Liver (tissue), 9 donors: ENCODE data around the gene TMEM184C. TPM values are rescaled to one million over a fixed set of nuclear protein-coding genes. Genes with fewer than 3 reads are reported as not detected.

Source experiments
- DNase-seq: peaks from one replicate; pipeline ENCODE4 v3.0.0-alpha.2; 2017; ENCODE audit warnings: low spot score
- H3K27ac ChIP-seq, 2 donors: one replicate each; pipeline ENCODE4 v1.7.0; 2013; ENCODE audit warnings: inconsistent platforms in 2 of 2, low read length in 2 of 2, control low read depth in 1 of 2, low read depth in 1 of 2, mild to moderate bottlenecking in 1 of 2
- H3K27me3 ChIP-seq, 4 donors: one replicate each; pipeline versions ENCODE4 v1.6.1 to v1.7.0; 2013; ENCODE audit warnings: low read length in 3 of 4, inconsistent platforms in 1 of 4, mild to moderate bottlenecking in 1 of 4, moderate library complexity in 1 of 4; ENCODE audit not compliant: control insufficient read depth in 4 of 4, insufficient read depth in 4 of 4
- H3K36me3 ChIP-seq, 4 donors: one replicate each; pipeline versions ENCODE4 v1.6.1 to v1.7.0; 2013; ENCODE audit warnings: low read length in 3 of 4, mild to moderate bottlenecking in 3 of 4, low read depth in 1 of 4, moderate library complexity in 1 of 4; ENCODE audit not compliant: control insufficient read depth in 4 of 4, insufficient read depth in 3 of 4
- H3K4me1 ChIP-seq, 4 donors: one replicate each; pipeline versions ENCODE4 v1.6.1 to v1.7.0; 2013; ENCODE audit warnings: low read length in 3 of 4, mild to moderate bottlenecking in 3 of 4, moderate library complexity in 1 of 4; ENCODE audit not compliant: control insufficient read depth in 4 of 4, insufficient read depth in 4 of 4
- H3K4me3 ChIP-seq, 3 donors: one replicate each; pipeline versions ENCODE4 v1.6.1 to v1.7.0; 2013; ENCODE audit warnings: low read length in 3 of 3, control low read depth in 1 of 3, low read depth in 1 of 3, mild to moderate bottlenecking in 1 of 3
- H3K9ac ChIP-seq, 2 donors: one replicate each; pipeline ENCODE4 v1.7.0; 2013; ENCODE audit warnings: low read length in 2 of 2, mild to moderate bottlenecking in 2 of 2, moderate library complexity in 2 of 2, control low read depth in 1 of 2, low read depth in 1 of 2
- H3K9me3 ChIP-seq, 4 donors: one replicate each; pipeline versions ENCODE4 v1.6.1 to v1.7.0; 2013; ENCODE audit warnings: low read length in 3 of 4; ENCODE audit not compliant: control insufficient read depth in 4 of 4
- EGR1 ChIP-seq, 2 donors: IDR thresholded peaks; 2 replicates each; pipeline ENCODE4 v1.6.1; 2016 to 2018; ENCODE audit warnings: antibody characterized with exemption in 2 of 2, low read depth in 2 of 2
- FOXA1 ChIP-seq: IDR thresholded peaks from 2 replicates; pipeline ENCODE4 v1.6.1; 2016; ENCODE audit warnings: antibody characterized with exemption
- FOXA2 ChIP-seq: IDR thresholded peaks from 2 replicates; pipeline ENCODE4 v1.6.1; 2016; ENCODE audit warnings: antibody characterized with exemption
- GABPA ChIP-seq, 2 donors: IDR thresholded peaks in 1 of 2; conservative IDR thresholded peaks in 1 of 2; 2 replicates each; pipeline ENCODE4 v1.6.1; 2016; ENCODE audit warnings: antibody characterized with exemption in 2 of 2, mild to moderate bottlenecking in 1 of 2, moderate library complexity in 1 of 2
- HNF4A ChIP-seq, 2 donors: conservative IDR thresholded peaks; 2 replicates each; pipeline ENCODE4 v1.6.1; 2016; ENCODE audit warnings: antibody characterized with exemption in 2 of 2, mild to moderate bottlenecking in 2 of 2
- HNF4G ChIP-seq: IDR thresholded peaks from 2 replicates; pipeline ENCODE4 v1.6.1; 2016; ENCODE audit warnings: antibody characterized with exemption
- JUND ChIP-seq, 2 donors: IDR thresholded peaks; 2 replicates each; pipeline ENCODE4 v1.6.1; 2016; ENCODE audit warnings: antibody characterized with exemption in 2 of 2
- NR2F2 ChIP-seq: IDR thresholded peaks from 2 replicates; pipeline ENCODE4 v1.6.1; 2016; ENCODE audit warnings: antibody characterized with exemption
- RAD21 ChIP-seq, 2 donors: IDR thresholded peaks; 2 replicates each; pipeline ENCODE4 v1.6.1; 2016; ENCODE audit warnings: antibody characterized with exemption in 2 of 2, mild to moderate bottlenecking in 2 of 2
- RXRA ChIP-seq, 2 donors: IDR thresholded peaks; 2 replicates each; pipeline ENCODE4 v1.6.1; 2017 to 2018; ENCODE audit warnings: antibody characterized with exemption in 2 of 2, mild to moderate bottlenecking in 1 of 2
- SP1 ChIP-seq: IDR thresholded peaks from 2 replicates; pipeline ENCODE4 v1.6.1; 2018; ENCODE audit warnings: antibody characterized with exemption, mild to moderate bottlenecking
- TAF1 ChIP-seq: conservative IDR thresholded peaks from 2 replicates; pipeline ENCODE4 v1.6.1; 2016; ENCODE audit warnings: antibody characterized with exemption, mild to moderate bottlenecking
- YY1 ChIP-seq: IDR thresholded peaks from 2 replicates; pipeline ENCODE4 v1.6.1; 2016; ENCODE audit warnings: antibody characterized with exemption, mild to moderate bottlenecking
- WGBS: extraction: QIAGEN DNeasy Blood & Tissue Kit; methylation state at CpG from one replicate; pipeline ENCODE4 v1.1.7; 2013; 5-methylcytosine and 5-hydroxymethylcytosine counted together
- polyA plus RNA-seq, 2 donors: library from polyadenylated mRNA; stranded (reverse) in 1 of 2; unstranded in 1 of 2; fragments of 200-250 nt in 1 of 2; fragments of >200 nt in 1 of 2; fragmentation: Nextera tagmentation in 1 of 2; extraction: Ambion mirVana in 1 of 2; gene quantifications; one replicate each; pipeline versions ENCODE4 v1.2.1 to v1.2.3, GENCODE V29; 2013 to 2015
- total RNA-seq, 2 donors: library from RNA; depleted of rRNA; stranded (reverse); fragments of >200 nt; gene quantifications; one replicate each; pipeline ENCODE4 v1.2.3, GENCODE V29; 2014
- TF ChIP-seq, protein P1 (sequence below): IDR thresholded peaks from 2 replicates; pipeline ENCODE4 v1.6.1; 2016; ENCODE audit warnings: antibody characterized with exemption
- TF ChIP-seq, protein P2 (sequence below): IDR thresholded peaks from 2 replicates; pipeline ENCODE4 v1.6.1; 2016; ENCODE audit warnings: antibody characterized with exemption, mild to moderate bottlenecking
- TF ChIP-seq, protein P3 (sequence below): IDR thresholded peaks from 2 replicates; pipeline ENCODE4 v1.6.1; 2016; ENCODE audit warnings: antibody characterized with exemption
- TF ChIP-seq, protein P4 (sequence below): fragments of 150-350 bp; IDR thresholded peaks from 2 replicates; pipeline ENCODE4 v1.5.1; 2017; ENCODE audit warnings: improper control_type of control experiment, low read depth, low read length; ENCODE audit not compliant: missing input control
- TF ChIP-seq, protein P5 (sequence below): IDR thresholded peaks from 2 replicates; pipeline ENCODE4 v1.6.1; 2016; ENCODE audit warnings: antibody characterized with exemption
- donor health status: healthy.
- donor health status: healthy.
- donor health status: healthy.
- donor health status: healthy.
- donor health status: healthy.

Gene TMEM184C
- total and polyA plus RNA-seq, 4 donors: 9.1 to 31.4 (median 13.4) TPM

DNA sequence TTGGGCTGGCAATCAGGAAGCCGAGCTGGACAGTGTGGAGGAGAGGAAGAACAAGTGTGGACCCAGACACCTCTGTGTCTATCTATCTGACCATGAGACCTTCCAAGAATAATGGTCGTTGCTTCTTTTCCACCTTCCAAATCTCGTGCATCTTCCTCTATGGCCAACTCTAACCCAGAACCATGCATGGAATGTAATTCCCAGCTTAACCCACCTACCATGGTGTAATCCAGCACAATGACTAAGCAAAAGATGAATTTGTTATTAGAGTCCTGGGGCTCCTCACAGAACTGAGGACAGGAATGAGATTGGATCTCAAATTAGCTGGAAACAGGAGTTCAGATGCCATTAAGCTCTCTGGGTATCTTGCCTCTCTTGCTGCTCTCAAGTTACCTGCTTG is 17.4 kb upstream of the TMEM184C start:
- H3K4me3 ChIP-seq: no peak overlapping the region
- no peaks in the 10 kb centered on the region for H3K36me3 ChIP-seq
- 75% methylated on average over 3 of the region's 3 CpGs for WGBS
- no peak overlapping the region for H3K9ac ChIP-seq
- no peaks in the 10 kb centered on the region for H3K4me1 ChIP-seq
- TF ChIP-seq HNF4G (no peak), FOXA2 (no peak), RXRA (IDR thresholded peaks at IDR 0.05) (no peak), YY1 (no peak), GABPA (IDR thresholded peaks at IDR 0.05 in 1 of 2, conservative IDR thresholded peaks at IDR 0.05 in 1 of 2) (no peak), NR2F2 (no peak), FOXA1 (no peak), HNF4A (conservative IDR thresholded peaks at IDR 0.05) (no peak), SP1 (no peak), RAD21 (IDR thresholded peaks at IDR 0.05) (no peak), EGR1 (IDR thresholded peaks at IDR 0.05; ENCODE audit: low read depth in 2 of 2) (no peak), JUND (IDR thresholded peaks at IDR 0.05) (no peak), TAF1 (no peak)
- TF ChIP-seq, protein P1, sequence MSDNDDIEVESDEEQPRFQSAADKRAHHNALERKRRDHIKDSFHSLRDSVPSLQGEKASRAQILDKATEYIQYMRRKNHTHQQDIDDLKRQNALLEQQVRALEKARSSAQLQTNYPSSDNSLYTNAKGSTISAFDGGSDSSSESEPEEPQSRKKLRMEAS: no peak
- TF ChIP-seq, protein P2, sequence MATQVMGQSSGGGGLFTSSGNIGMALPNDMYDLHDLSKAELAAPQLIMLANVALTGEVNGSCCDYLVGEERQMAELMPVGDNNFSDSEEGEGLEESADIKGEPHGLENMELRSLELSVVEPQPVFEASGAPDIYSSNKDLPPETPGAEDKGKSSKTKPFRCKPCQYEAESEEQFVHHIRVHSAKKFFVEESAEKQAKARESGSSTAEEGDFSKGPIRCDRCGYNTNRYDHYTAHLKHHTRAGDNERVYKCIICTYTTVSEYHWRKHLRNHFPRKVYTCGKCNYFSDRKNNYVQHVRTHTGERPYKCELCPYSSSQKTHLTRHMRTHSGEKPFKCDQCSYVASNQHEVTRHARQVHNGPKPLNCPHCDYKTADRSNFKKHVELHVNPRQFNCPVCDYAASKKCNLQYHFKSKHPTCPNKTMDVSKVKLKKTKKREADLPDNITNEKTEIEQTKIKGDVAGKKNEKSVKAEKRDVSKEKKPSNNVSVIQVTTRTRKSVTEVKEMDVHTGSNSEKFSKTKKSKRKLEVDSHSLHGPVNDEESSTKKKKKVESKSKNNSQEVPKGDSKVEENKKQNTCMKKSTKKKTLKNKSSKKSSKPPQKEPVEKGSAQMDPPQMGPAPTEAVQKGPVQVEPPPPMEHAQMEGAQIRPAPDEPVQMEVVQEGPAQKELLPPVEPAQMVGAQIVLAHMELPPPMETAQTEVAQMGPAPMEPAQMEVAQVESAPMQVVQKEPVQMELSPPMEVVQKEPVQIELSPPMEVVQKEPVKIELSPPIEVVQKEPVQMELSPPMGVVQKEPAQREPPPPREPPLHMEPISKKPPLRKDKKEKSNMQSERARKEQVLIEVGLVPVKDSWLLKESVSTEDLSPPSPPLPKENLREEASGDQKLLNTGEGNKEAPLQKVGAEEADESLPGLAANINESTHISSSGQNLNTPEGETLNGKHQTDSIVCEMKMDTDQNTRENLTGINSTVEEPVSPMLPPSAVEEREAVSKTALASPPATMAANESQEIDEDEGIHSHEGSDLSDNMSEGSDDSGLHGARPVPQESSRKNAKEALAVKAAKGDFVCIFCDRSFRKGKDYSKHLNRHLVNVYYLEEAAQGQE: no peak
- TF ChIP-seq, protein P3, sequence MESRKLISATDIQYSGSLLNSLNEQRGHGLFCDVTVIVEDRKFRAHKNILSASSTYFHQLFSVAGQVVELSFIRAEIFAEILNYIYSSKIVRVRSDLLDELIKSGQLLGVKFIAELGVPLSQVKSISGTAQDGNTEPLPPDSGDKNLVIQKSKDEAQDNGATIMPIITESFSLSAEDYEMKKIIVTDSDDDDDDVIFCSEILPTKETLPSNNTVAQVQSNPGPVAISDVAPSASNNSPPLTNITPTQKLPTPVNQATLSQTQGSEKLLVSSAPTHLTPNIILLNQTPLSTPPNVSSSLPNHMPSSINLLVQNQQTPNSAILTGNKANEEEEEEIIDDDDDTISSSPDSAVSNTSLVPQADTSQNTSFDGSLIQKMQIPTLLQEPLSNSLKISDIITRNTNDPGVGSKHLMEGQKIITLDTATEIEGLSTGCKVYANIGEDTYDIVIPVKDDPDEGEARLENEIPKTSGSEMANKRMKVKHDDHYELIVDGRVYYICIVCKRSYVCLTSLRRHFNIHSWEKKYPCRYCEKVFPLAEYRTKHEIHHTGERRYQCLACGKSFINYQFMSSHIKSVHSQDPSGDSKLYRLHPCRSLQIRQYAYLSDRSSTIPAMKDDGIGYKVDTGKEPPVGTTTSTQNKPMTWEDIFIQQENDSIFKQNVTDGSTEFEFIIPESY: no peak
- TF ChIP-seq, protein P4, sequence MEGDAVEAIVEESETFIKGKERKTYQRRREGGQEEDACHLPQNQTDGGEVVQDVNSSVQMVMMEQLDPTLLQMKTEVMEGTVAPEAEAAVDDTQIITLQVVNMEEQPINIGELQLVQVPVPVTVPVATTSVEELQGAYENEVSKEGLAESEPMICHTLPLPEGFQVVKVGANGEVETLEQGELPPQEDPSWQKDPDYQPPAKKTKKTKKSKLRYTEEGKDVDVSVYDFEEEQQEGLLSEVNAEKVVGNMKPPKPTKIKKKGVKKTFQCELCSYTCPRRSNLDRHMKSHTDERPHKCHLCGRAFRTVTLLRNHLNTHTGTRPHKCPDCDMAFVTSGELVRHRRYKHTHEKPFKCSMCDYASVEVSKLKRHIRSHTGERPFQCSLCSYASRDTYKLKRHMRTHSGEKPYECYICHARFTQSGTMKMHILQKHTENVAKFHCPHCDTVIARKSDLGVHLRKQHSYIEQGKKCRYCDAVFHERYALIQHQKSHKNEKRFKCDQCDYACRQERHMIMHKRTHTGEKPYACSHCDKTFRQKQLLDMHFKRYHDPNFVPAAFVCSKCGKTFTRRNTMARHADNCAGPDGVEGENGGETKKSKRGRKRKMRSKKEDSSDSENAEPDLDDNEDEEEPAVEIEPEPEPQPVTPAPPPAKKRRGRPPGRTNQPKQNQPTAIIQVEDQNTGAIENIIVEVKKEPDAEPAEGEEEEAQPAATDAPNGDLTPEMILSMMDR: no peak
- TF ChIP-seq, protein P5, sequence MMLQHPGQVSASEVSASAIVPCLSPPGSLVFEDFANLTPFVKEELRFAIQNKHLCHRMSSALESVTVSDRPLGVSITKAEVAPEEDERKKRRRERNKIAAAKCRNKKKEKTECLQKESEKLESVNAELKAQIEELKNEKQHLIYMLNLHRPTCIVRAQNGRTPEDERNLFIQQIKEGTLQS: no peak
- DNase-seq: no peak
- no peak overlapping the region for H3K27ac ChIP-seq
- H3K27me3 ChIP-seq: no peaks in the 10 kb centered on the region
- no peaks in the 10 kb centered on the region for H3K9me3 ChIP-seq
